ENCODE results near the gene SATB2.

Gene SATB2

DNA sequence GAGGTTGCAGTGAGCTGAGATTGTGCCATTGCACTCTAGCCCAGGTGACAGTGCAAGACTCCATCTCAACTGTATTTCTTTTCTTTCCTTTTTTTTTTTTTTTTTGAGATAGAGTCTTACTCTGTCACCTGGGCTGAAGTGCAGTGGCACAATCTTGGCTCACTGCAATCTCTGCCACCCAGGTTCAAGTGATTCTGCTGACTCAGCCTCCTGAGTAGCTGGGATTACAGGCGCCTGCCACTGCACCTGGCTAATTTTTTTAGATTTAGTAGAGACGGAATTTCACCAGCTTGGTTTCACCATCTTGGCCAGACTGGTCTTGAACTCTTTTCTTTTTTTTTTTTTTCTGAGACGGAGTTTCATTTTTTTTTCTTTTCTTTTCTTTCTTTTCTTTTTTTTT lies 41.3 kb upstream of the SATB2 start:
- Histone ChIP-seq H2AFZ (ENCODE audit: low read depth, low read length) (no peak overlapping the region), H3K9ac (ENCODE audit: low read depth, low read length) (no peak overlapping the region), H3K79me2 (ENCODE audit: insufficient read depth, low read length) (no peaks in the 10 kb centered on the region), H3K36me3 (ENCODE audit: insufficient read depth, low read length) (no peaks in the 10 kb centered on the region), H3K9me3 (ENCODE audit: insufficient read depth, low read length, severe bottlenecking) (no peaks in the 10 kb centered on the region), H3K27ac (ENCODE audit: low read length) (no peak overlapping the region), H3K4me2 (ENCODE audit: insufficient read depth, low read length) (no peak overlapping the region), H3K27me3 (ENCODE audit: insufficient read depth, low read length, poor library complexity) (no peaks in the 10 kb centered on the region), H3K4me3 (ENCODE audit: low read depth in 1 of 2, low read length in 2 of 2) (no peak overlapping the region), H4K20me1 (ENCODE audit: insufficient read depth, low read length) (no peaks in the 10 kb centered on the region), H3K4me1 (ENCODE audit: insufficient read depth, low read length) (no peaks in the 10 kb centered on the region)
- no peak for DNase-seq
- ATAC-seq (ENCODE audit: insufficient read depth, low read depth), result no peak
- no peak for TF ChIP-seq EZH2 (IDR thresholded peaks at IDR 0.05; ENCODE audit: borderline replicate concordance, low read depth, low read length, severe bottlenecking)
- TF ChIP-seq, protein P1, sequence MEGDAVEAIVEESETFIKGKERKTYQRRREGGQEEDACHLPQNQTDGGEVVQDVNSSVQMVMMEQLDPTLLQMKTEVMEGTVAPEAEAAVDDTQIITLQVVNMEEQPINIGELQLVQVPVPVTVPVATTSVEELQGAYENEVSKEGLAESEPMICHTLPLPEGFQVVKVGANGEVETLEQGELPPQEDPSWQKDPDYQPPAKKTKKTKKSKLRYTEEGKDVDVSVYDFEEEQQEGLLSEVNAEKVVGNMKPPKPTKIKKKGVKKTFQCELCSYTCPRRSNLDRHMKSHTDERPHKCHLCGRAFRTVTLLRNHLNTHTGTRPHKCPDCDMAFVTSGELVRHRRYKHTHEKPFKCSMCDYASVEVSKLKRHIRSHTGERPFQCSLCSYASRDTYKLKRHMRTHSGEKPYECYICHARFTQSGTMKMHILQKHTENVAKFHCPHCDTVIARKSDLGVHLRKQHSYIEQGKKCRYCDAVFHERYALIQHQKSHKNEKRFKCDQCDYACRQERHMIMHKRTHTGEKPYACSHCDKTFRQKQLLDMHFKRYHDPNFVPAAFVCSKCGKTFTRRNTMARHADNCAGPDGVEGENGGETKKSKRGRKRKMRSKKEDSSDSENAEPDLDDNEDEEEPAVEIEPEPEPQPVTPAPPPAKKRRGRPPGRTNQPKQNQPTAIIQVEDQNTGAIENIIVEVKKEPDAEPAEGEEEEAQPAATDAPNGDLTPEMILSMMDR (IDR thresholded peaks at IDR 0.05; ENCODE audit: borderline replicate concordance, extremely low read depth, low read length, poor library complexity, severe bottlenecking), result no peak

DNA sequence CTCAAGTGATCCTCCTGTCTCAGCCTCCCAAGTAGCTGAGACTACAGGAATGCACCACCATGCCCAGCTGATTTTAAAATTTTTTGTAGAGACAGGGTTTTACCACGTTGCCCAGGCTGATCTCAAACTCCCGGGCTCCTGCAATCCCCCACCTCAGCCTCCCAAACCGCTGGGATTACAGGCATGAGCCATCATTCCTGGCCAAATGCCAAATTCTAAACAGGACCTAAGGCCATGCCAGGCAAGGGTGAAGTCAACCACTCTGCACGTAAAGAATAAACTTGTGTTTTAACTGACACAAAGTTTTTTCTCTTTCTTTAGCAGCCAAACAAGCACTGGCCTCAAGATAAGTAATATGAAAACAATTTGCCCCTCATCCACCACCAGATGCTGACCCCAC lies 37.4 kb upstream of the SATB2 start:
- no peaks in the 10 kb centered on the region for H3K27me3 ChIP-seq (ENCODE audit: insufficient read depth, low read length, poor library complexity)
- H3K9ac ChIP-seq (ENCODE audit: low read depth, low read length), result no peak overlapping the region
- no peaks in the 10 kb centered on the region for H3K9me3 ChIP-seq (ENCODE audit: insufficient read depth, low read length, severe bottlenecking)
- TF ChIP-seq EZH2 (IDR thresholded peaks at IDR 0.05; ENCODE audit: borderline replicate concordance, low read depth, low read length, severe bottlenecking), result no peak
- TF ChIP-seq, protein P1 (IDR thresholded peaks at IDR 0.05; ENCODE audit: borderline replicate concordance, extremely low read depth, low read length, poor library complexity, severe bottlenecking), result no peak
- no peak overlapping the region for H3K4me3 ChIP-seq (ENCODE audit: low read depth in 1 of 2, low read length in 2 of 2)
- H3K79me2 ChIP-seq (ENCODE audit: insufficient read depth, low read length), result no peaks in the 10 kb centered on the region
- no peaks in the 10 kb centered on the region for H3K36me3 ChIP-seq (ENCODE audit: insufficient read depth, low read length)
- no peak overlapping the region for H3K4me2 ChIP-seq (ENCODE audit: insufficient read depth, low read length)
- ATAC-seq (ENCODE audit: insufficient read depth, low read depth) (no peak), DNase-seq (no peak)
- H3K27ac ChIP-seq (ENCODE audit: low read length), result no peak overlapping the region
- no peaks in the 10 kb centered on the region for H3K4me1 ChIP-seq (ENCODE audit: insufficient read depth, low read length)
- no peaks in the 10 kb centered on the region for H4K20me1 ChIP-seq (ENCODE audit: insufficient read depth, low read length)
- no peak overlapping the region for H2AFZ ChIP-seq (ENCODE audit: low read depth, low read length)

DNA sequence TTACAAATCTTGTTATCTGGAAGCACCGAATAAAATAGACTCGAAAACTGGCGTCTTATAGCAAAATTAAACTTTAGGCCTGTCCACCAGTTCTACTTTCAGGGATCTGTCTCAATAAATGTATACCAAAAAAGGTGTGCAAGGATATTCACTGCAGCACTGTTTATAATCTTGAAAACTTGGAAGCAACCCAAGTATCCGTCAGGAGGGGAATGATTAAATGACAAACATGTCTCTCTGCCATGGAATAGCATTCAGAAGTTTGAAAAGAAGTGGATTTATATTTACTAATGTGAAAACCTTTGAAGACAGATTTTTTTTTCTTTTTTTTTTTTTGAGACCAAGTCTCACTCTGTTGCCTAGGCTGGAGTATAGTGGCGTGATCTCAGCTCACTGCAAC lies 32.3 kb upstream of the SATB2 start:
- H3K27me3 ChIP-seq (ENCODE audit: insufficient read depth, low read length, poor library complexity), result no peaks in the 10 kb centered on the region
- no peak overlapping the region for H3K27ac ChIP-seq (ENCODE audit: low read length)
- no peaks in the 10 kb centered on the region for H3K79me2 ChIP-seq (ENCODE audit: insufficient read depth, low read length)
- DNase-seq (no peak), ATAC-seq (ENCODE audit: insufficient read depth, low read depth) (no peak)
- no peak overlapping the region for H2AFZ ChIP-seq (ENCODE audit: low read depth, low read length)
- H3K4me3 ChIP-seq (ENCODE audit: low read depth in 1 of 2, low read length in 2 of 2), result no peak overlapping the region
- TF ChIP-seq EZH2 (IDR thresholded peaks at IDR 0.05; ENCODE audit: borderline replicate concordance, low read depth, low read length, severe bottlenecking), result no peak
- TF ChIP-seq, protein P1 (IDR thresholded peaks at IDR 0.05; ENCODE audit: borderline replicate concordance, extremely low read depth, low read length, poor library complexity, severe bottlenecking), result no peak
- H3K36me3 ChIP-seq (ENCODE audit: insufficient read depth, low read length), result no peaks in the 10 kb centered on the region
- H3K4me2 ChIP-seq (ENCODE audit: insufficient read depth, low read length), result no peak overlapping the region
- H4K20me1 ChIP-seq (ENCODE audit: insufficient read depth, low read length), result no peaks in the 10 kb centered on the region
- no peaks in the 10 kb centered on the region for H3K9me3 ChIP-seq (ENCODE audit: insufficient read depth, low read length, severe bottlenecking)
- H3K4me1 ChIP-seq (ENCODE audit: insufficient read depth, low read length), result no peaks in the 10 kb centered on the region
- H3K9ac ChIP-seq (ENCODE audit: low read depth, low read length), result no peak overlapping the region
